GM12878 (cell line): ENCODE results near the gene LGALS4.

Experiments
- CHD1 ChIP-seq: IDR thresholded peaks from 2 replicates; pipeline ENCODE4 v1.6.1; 2012; ENCODE audit warnings: low read depth, low read length, improper control_type of control experiment
- CHD4 ChIP-seq: fragments of 200-600 bp; sonication (generic); IDR thresholded peaks from 2 replicates; pipeline ENCODE4 v1.6.1; 2016; ENCODE audit warnings: mild to moderate bottlenecking
- FOXK2 ChIP-seq: fragments of 450-650 bp; IDR thresholded peaks from 2 replicates; pipeline ENCODE4 v1.6.1; 2017; ENCODE audit warnings: mild to moderate bottlenecking, moderate library complexity
- HDAC2 ChIP-seq: fragments of 200-600 bp; sonication (generic); IDR thresholded peaks from 2 replicates; pipeline ENCODE4 v1.6.1; 2017
- JUNB ChIP-seq: IDR thresholded peaks from 2 replicates; pipeline ENCODE4 v1.6.1; 2016; ENCODE audit warnings: antibody characterized with exemption, mild to moderate bottlenecking
- JUND ChIP-seq: IDR thresholded peaks from 2 replicates; pipeline ENCODE4 v1.6.1; 2012; ENCODE audit warnings: low read depth, mild to moderate bottlenecking, low read length, improper control_type of control experiment, moderate library complexity
- NFXL1 ChIP-seq: fragments of 450-650 bp; IDR thresholded peaks from 2 replicates; pipeline ENCODE4 v1.6.1; 2017; ENCODE audit warnings: antibody characterized with exemption, mild to moderate bottlenecking, borderline replicate concordance
- NFYA ChIP-seq: IDR thresholded peaks from 2 replicates; pipeline ENCODE4 v1.6.1; 2011; ENCODE audit warnings: low read depth, mild to moderate bottlenecking, low read length, improper control_type of control experiment, borderline replicate concordance
- POLR2A ChIP-seq: IDR thresholded peaks from 2 replicates; pipeline ENCODE4 v1.6.1; 2011; ENCODE audit warnings: low read depth, mild to moderate bottlenecking, low read length
- POU2F2 ChIP-seq: IDR thresholded peaks from 3 replicates; pipeline ENCODE4 v1.6.1; 2011; ENCODE audit warnings: low read depth, mild to moderate bottlenecking, low read length, borderline replicate concordance
- TCF12 ChIP-seq: IDR thresholded peaks from 2 replicates; pipeline ENCODE4 v1.6.1; 2011; ENCODE audit warnings: low read depth, mild to moderate bottlenecking, low read length
- USF1 ChIP-seq: IDR thresholded peaks from 2 replicates; pipeline ENCODE4 v1.6.1; 2011; ENCODE audit warnings: borderline replicate concordance, low read depth, mild to moderate bottlenecking, moderate library complexity, mixed read lengths, low read length; ENCODE audit not compliant: insufficient read depth; ENCODE audit errors: extremely low read length

- TF ChIP-seq POLR2A: no peak
- TF ChIP-seq NFXL1: no peak
- no peak for TF ChIP-seq JUNB
- no peak for TF ChIP-seq HDAC2
- no peak for TF ChIP-seq POU2F2
- no peak for TF ChIP-seq NFYA
- no peak for TF ChIP-seq FOXK2
- TF ChIP-seq USF1: no peak
- no peak for TF ChIP-seq CHD1
- TF ChIP-seq JUND: no peak
- TF ChIP-seq CHD4: no peak
- no peak for TF ChIP-seq TCF12
These were observed 21.8 kb upstream of the LGALS4 start for GRCh38 chr19:38834590-38834989.
